ENCODE data around the gene RNF145. TPM values are rescaled to one million over a fixed set of nuclear protein-coding genes. Genes with fewer than 3 reads are reported as not detected.

RNF145 gene
- total and polyA plus RNA-seq, 2 of the 13 experiments (the other 11 are each of a cell fraction or from before 2014, with no cell fraction given), result 24.6 TPM

DNA sequence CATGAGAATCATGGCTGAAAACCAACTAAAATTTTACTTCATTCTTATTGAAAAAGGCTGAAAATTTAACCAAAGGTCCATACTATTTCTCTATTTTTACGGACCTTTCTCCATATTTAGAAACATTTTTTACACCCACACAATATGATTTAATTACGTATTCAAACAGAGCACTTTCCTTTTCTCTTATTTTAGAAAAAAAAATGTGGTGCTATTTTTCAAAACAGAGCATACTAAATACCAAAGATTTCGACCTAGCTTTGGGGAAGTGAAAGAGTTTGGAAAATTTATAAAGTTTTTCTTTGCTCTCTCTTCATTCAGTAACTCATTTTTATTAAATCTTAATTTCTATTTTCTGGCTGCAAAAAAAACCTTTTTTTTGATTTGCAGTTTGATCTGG, 38.1 kb downstream of the RNF145 start (continued):
- TF ChIP-seq, protein P1, sequence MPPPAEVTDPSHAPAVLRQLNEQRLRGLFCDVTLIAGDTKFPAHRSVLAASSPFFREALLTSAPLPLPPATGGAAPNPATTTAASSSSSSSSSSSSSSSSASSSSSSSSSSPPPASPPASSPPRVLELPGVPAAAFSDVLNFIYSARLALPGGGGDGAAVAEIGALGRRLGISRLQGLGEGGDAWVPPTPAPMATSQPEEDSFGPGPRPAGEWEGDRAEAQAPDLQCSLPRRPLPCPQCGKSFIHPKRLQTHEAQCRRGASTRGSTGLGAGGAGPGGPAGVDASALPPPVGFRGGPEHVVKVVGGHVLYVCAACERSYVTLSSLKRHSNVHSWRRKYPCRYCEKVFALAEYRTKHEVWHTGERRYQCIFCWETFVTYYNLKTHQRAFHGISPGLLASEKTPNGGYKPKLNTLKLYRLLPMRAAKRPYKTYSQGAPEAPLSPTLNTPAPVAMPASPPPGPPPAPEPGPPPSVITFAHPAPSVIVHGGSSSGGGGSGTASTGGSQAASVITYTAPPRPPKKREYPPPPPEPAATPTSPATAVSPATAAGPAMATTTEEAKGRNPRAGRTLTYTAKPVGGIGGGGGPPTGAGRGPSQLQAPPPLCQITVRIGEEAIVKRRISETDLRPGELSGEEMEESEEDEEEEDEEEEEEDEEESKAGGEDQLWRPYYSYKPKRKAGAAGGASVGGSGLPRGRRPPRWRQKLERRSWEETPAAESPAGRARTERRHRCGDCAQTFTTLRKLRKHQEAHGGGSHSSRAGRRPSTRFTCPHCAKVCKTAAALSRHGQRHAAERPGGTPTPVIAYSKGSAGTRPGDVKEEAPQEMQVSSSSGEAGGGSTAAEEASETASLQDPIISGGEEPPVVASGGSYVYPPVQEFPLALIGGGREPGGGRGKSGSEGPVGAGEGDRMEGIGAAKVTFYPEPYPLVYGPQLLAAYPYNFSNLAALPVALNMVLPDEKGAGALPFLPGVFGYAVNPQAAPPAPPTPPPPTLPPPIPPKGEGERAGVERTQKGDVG (CRISPR knock-in tag; IDR thresholded peaks at IDR 0.05; ENCODE audit: borderline replicate concordance), result no peak

DNA sequence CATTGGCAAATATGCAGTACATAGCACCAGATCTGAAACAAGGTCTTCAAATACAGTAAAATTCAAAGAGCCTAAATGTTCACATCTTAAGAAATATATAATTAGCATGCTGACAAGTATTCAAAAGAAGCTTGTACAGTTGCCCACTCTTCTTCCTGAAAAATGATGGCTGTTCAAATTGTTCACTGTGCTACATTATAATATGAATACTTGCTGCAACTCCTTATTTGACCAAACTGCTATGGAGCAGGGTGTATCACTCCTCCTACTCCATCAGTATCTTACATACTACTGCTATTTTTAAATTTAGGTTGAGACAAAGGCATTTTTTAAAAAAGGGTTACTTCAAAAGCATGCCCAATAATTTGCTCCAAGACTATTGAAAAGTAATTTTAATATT, 39.3 kb downstream of the RNF145 start:
- ChIA-PET CTCF (ENCODE audit: low intra/inter-chr PET ratio, low total read pairs) (no interaction called here), POLR2A (no interaction called here)
- H3K9ac ChIP-seq (ENCODE audit: insufficient read depth, low read depth, low read length), result no peak overlapping the region
- peaks cover 0 to 26% of the 10 kb centered on the region in 2 experiments; a peak in 3 of 5 replicates for H3K36me3 ChIP-seq (replicated peaks in 1 of 2; ENCODE audit: control insufficient read depth in 1 of 2, insufficient read depth in 2 of 2, low read length in 2 of 2)
- H3K4me2 ChIP-seq (ENCODE audit: low read depth, low read length), result no peak overlapping the region
- no peak overlapping the region for H2AFZ ChIP-seq (ENCODE audit: low read length)
- BruUV-seq (replicated peaks), result no TSS peak
- H3K9me3 ChIP-seq (ENCODE audit: low read length), result no peaks in the 10 kb centered on the region
- no peaks in the 10 kb centered on the region for H3K4me1 ChIP-seq (ENCODE audit: insufficient read depth, low read length)
- no peak overlapping the region for H3K27ac ChIP-seq (ENCODE audit: extremely low read length, insufficient read depth, low read length)
- H3K79me2 ChIP-seq (ENCODE audit: insufficient read depth, low read length), result no peaks in the 10 kb centered on the region
- FAIRE-seq, result no peak
- in situ Hi-C loops (cut with HindIII; ENCODE audit: extremely low pct_ligation_motif_present, low pct_unique_long_range_greater_than_20kb), result no loop called here
- no peak for ATAC-seq
- H4K20me1 ChIP-seq (ENCODE audit: insufficient read depth, low read length), result no peaks in the 10 kb centered on the region
- intact Hi-C loops (cut with micrococcal nuclease; ENCODE audit: unreplicated experiment), result no loop called here
- H3K27me3 ChIP-seq (ENCODE audit: control insufficient read depth in 1 of 2, insufficient read depth in 2 of 2, low read length in 2 of 2), result no peaks in the 10 kb centered on the region
- DNase-seq (ENCODE audit: low spot score), result no peak
- no peak overlapping the region for H3K4me3 ChIP-seq (replicated peaks in 1 of 3; ENCODE audit: insufficient read depth in 1 of 3, low read depth in 2 of 3, low read length in 3 of 3)
- TF ChIP-seq ZNF543 (CRISPR knock-in tag; IDR thresholded peaks at IDR 0.05) (no peak), ELF4 (CRISPR knock-in tag; IDR thresholded peaks at IDR 0.05; ENCODE audit: borderline replicate concordance) (no peak), PAWR (CRISPR knock-in tag; IDR thresholded peaks at IDR 0.05; ENCODE audit: borderline replicate concordance) (no peak), RFXAP (CRISPR knock-in tag; IDR thresholded peaks at IDR 0.05; ENCODE audit: borderline replicate concordance) (no peak), ZNF563 (CRISPR knock-in tag; IDR thresholded peaks at IDR 0.05) (no peak), ZNF326 (CRISPR knock-in tag; IDR thresholded peaks at IDR 0.05; ENCODE audit: borderline replicate concordance) (no peak), NCOA5 (CRISPR knock-in tag; IDR thresholded peaks at IDR 0.05) (no peak), ZNF333 (CRISPR knock-in tag; IDR thresholded peaks at IDR 0.05; ENCODE audit: borderline replicate concordance) (no peak), HDAC6 (IDR thresholded peaks at IDR 0.05; ENCODE audit: low read depth, low read length) (no peak), ZNF224 (CRISPR knock-in tag; IDR thresholded peaks at IDR 0.05) (no peak)
- TF ChIP-seq, protein P2, sequence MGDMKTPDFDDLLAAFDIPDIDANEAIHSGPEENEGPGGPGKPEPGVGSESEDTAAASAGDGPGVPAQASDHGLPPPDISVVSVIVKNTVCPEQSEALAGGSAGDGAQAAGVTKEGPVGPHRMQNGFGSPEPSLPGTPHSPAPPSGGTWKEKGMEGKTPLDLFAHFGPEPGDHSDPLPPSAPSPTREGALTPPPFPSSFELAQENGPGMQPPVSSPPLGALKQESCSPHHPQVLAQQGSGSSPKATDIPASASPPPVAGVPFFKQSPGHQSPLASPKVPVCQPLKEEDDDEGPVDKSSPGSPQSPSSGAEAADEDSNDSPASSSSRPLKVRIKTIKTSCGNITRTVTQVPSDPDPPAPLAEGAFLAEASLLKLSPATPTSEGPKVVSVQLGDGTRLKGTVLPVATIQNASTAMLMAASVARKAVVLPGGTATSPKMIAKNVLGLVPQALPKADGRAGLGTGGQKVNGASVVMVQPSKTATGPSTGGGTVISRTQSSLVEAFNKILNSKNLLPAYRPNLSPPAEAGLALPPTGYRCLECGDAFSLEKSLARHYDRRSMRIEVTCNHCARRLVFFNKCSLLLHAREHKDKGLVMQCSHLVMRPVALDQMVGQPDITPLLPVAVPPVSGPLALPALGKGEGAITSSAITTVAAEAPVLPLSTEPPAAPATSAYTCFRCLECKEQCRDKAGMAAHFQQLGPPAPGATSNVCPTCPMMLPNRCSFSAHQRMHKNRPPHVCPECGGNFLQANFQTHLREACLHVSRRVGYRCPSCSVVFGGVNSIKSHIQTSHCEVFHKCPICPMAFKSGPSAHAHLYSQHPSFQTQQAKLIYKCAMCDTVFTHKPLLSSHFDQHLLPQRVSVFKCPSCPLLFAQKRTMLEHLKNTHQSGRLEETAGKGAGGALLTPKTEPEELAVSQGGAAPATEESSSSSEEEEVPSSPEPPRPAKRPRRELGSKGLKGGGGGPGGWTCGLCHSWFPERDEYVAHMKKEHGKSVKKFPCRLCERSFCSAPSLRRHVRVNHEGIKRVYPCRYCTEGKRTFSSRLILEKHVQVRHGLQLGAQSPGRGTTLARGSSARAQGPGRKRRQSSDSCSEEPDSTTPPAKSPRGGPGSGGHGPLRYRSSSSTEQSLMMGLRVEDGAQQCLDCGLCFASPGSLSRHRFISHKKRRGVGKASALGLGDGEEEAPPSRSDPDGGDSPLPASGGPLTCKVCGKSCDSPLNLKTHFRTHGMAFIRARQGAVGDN (CRISPR knock-in tag; IDR thresholded peaks at IDR 0.05), result no peak
- TF ChIP-seq, protein P3, sequence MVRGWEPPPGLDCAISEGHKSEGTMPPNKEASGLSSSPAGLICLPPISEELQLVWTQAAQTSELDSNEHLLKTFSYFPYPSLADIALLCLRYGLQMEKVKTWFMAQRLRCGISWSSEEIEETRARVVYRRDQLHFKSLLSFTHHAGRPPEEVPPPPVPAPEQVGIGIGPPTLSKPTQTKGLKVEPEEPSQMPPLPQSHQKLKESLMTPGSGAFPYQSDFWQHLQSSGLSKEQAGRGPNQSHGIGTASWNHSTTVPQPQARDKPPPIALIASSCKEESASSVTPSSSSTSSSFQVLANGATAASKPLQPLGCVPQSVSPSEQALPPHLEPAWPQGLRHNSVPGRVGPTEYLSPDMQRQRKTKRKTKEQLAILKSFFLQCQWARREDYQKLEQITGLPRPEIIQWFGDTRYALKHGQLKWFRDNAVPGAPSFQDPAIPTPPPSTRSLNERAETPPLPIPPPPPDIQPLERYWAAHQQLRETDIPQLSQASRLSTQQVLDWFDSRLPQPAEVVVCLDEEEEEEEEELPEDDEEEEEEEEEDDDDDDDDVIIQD (CRISPR knock-in tag; IDR thresholded peaks at IDR 0.05; ENCODE audit: low read depth), result no peak
- TF ChIP-seq, protein P4, sequence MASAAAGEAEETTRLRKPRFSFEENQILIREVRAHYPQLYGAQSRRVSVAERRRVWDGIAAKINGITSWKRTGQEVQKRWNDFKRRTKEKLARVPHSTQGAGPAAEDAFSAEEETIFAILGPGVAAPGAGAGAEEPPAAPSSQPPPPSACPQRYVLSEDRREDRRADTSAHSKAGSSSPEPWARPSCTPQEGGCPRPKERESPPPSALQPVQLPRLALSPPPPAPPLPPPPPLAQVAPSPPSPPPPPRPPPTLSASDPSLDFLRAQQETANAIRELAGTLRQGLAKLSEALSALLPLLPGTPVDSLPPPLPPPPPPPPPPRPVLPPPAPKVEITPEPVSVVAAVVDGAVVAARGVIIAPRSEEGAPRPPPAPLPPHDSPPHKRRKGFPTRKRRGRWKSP (CRISPR knock-in tag; IDR thresholded peaks at IDR 0.05), result no peak

Measured in HepG2 (cell line).